Trophoblast cell (in vitro differentiated cells and primary cell): ENCODE data around the gene PUS3.

Experiments
- DNase-seq, 2 donors: peaks; one replicate each; pipeline ENCODE4 v3.0.0-alpha.2; 2016
- H2AFZ ChIP-seq: 2 replicates; pipeline ENCODE4 v1.6.1; 2013; ENCODE audit warnings: low read length, moderate library complexity, mild to moderate bottlenecking; ENCODE audit not compliant: insufficient read depth, poor library complexity
- H2AK5ac ChIP-seq: 2 replicates; pipeline ENCODE4 v1.6.1; 2013; ENCODE audit warnings: mild to moderate bottlenecking, low read length
- H2BK120ac ChIP-seq: 2 replicates; pipeline ENCODE4 v1.6.1; 2013; ENCODE audit warnings: low read length, mild to moderate bottlenecking, moderate library complexity; ENCODE audit not compliant: insufficient read depth, poor library complexity
- H2BK12ac ChIP-seq: 2 replicates; pipeline ENCODE4 v1.6.1; 2013; ENCODE audit warnings: mild to moderate bottlenecking, low read length, moderate library complexity
- H2BK5ac ChIP-seq: 2 replicates; pipeline ENCODE4 v1.6.1; 2013; ENCODE audit warnings: low read length, low read depth, moderate library complexity, mild to moderate bottlenecking; ENCODE audit not compliant: poor library complexity
- H3K14ac ChIP-seq: 2 replicates; pipeline ENCODE4 v1.6.1; 2013; ENCODE audit warnings: mild to moderate bottlenecking, low read length
- H3K18ac ChIP-seq: 2 replicates; pipeline ENCODE4 v1.6.1; 2013; ENCODE audit warnings: mild to moderate bottlenecking, low read length
- H3K23ac ChIP-seq: 2 replicates; pipeline ENCODE4 v1.6.1; 2013; ENCODE audit warnings: low read length
- H3K27ac ChIP-seq: 2 replicates; pipeline ENCODE4 v1.5.1; 2013; ENCODE audit warnings: low read depth, mild to moderate bottlenecking, inconsistent platforms, low read length, moderate library complexity
- H3K27me3 ChIP-seq: 2 replicates; pipeline ENCODE4 v1.6.1; 2013; ENCODE audit warnings: inconsistent platforms, mild to moderate bottlenecking, low read length, moderate library complexity; ENCODE audit not compliant: insufficient read depth
- H3K36me3 ChIP-seq, 2 experiments: 1 replicate in 1 of 2; 2 replicates in 1 of 2; pipeline ENCODE4 v1.6.1; 2013; ENCODE audit warnings: low read length in 2 of 2, mild to moderate bottlenecking in 2 of 2, moderate library complexity in 1 of 2; ENCODE audit not compliant: insufficient read depth in 2 of 2, control insufficient read depth in 1 of 2
- H3K4ac ChIP-seq: 2 replicates; pipeline ENCODE4 v1.6.1; 2013; ENCODE audit warnings: low read depth, mild to moderate bottlenecking, low read length, moderate library complexity
- H3K4me1 ChIP-seq, 2 experiments: 1 replicate in 1 of 2; 2 replicates in 1 of 2; pipeline ENCODE4 v1.6.1; 2013; ENCODE audit warnings: low read length in 2 of 2, mild to moderate bottlenecking in 2 of 2, moderate library complexity in 1 of 2; ENCODE audit not compliant: insufficient read depth in 2 of 2, control insufficient read depth in 1 of 2
- H3K4me2 ChIP-seq: 2 replicates; pipeline ENCODE4 v1.6.1; 2013; ENCODE audit warnings: inconsistent platforms, mild to moderate bottlenecking, low read length, moderate library complexity
- H3K4me3 ChIP-seq: 2 replicates; pipeline ENCODE4 v1.5.1; 2013; ENCODE audit warnings: mild to moderate bottlenecking, low read depth, low read length, inconsistent platforms
- H3K79me1 ChIP-seq: one replicate; pipeline ENCODE4 v1.6.1; 2013; ENCODE audit warnings: low read length
- H3K79me2 ChIP-seq: 2 replicates; pipeline ENCODE4 v1.6.1; 2013; ENCODE audit warnings: low read length, mild to moderate bottlenecking; ENCODE audit not compliant: control insufficient read depth, insufficient read depth, poor library complexity
- H3K9ac ChIP-seq: 2 replicates; pipeline ENCODE4 v1.6.1; 2013; ENCODE audit warnings: mild to moderate bottlenecking, low read length
- H3K9me3 ChIP-seq: 2 replicates; pipeline ENCODE4 v1.6.1; 2013; ENCODE audit warnings: low read depth, mild to moderate bottlenecking, control low read depth, inconsistent platforms, low read length; ENCODE audit not compliant: insufficient read depth
- H4K12ac ChIP-seq: 2 replicates; pipeline ENCODE4 v1.6.1; 2013; ENCODE audit warnings: low read depth, mild to moderate bottlenecking, low read length, moderate library complexity
- H4K8ac ChIP-seq: 2 replicates; pipeline ENCODE4 v1.6.1; 2013; ENCODE audit warnings: low read depth, mild to moderate bottlenecking, low read length, moderate library complexity
- H4K91ac ChIP-seq: one replicate; pipeline ENCODE4 v1.6.1; 2013; ENCODE audit warnings: low read depth, mild to moderate bottlenecking, low read length, moderate library complexity
- WGBS: extraction: QIAGEN DNeasy Blood & Tissue Kit; methylation state at CpG from one replicate; pipeline ENCODE4 v1.1.7; 2013; ENCODE audit warnings: missing lambda C conversion rate; ENCODE audit not compliant: insufficient read length, insufficient coverage; ENCODE audit errors: extremely low coverage; 5-methylcytosine and 5-hydroxymethylcytosine counted together

PUS3 gene

GRCh38 chr11:125940145-125940544 lies 37.1 kb upstream of the PUS3 start:
- H4K8ac ChIP-seq = no peak overlapping the region
- H2AK5ac ChIP-seq = no peak overlapping the region
- no peak overlapping the region for H3K23ac ChIP-seq
- H3K4me2 ChIP-seq = no peak overlapping the region
- H3K79me1 ChIP-seq = no peaks in the 10 kb centered on the region
- H3K14ac ChIP-seq = no peak overlapping the region
- no peak overlapping the region for H3K4ac ChIP-seq
- no peak overlapping the region for H3K18ac ChIP-seq
- no peak for DNase-seq
- no peaks in the 10 kb centered on the region for H3K9me3 ChIP-seq
- no peaks in the 10 kb centered on the region for H3K79me2 ChIP-seq
- no peak overlapping the region for H2AFZ ChIP-seq
- H2BK5ac ChIP-seq = no peak overlapping the region
- H3K27ac ChIP-seq = no peak overlapping the region
- H3K4me3 ChIP-seq = no peak overlapping the region
- H3K4me1 ChIP-seq = peaks cover 8 to 11% of the 10 kb centered on the region in 2 experiments
- peak overlapping the region; percentile 19 for H3K9ac ChIP-seq
- H3K36me3 ChIP-seq = no peaks in the 10 kb centered on the region
- H4K91ac ChIP-seq = no peak overlapping the region
- no CpG with 5 or more reads among the region's 4 CpGs for WGBS
- no peaks in the 10 kb centered on the region for H3K27me3 ChIP-seq
- no peak overlapping the region for H2BK12ac ChIP-seq
- H4K12ac ChIP-seq = no peak overlapping the region
- H2BK120ac ChIP-seq = no peak overlapping the region

GRCh38 chr11:125939081-125939521 lies 36.1 kb upstream of the PUS3 start:
- no peak overlapping the region for H4K8ac ChIP-seq
- peaks cover 8 to 11% of the 10 kb centered on the region in 2 experiments for H3K4me1 ChIP-seq
- no peak overlapping the region for H2BK5ac ChIP-seq
- no peak overlapping the region for H2BK120ac ChIP-seq
- no peak overlapping the region for H3K23ac ChIP-seq
- no CpG with 5 or more reads among the region's 4 CpGs for WGBS
- no peaks in the 10 kb centered on the region for H3K36me3 ChIP-seq
- no peaks in the 10 kb centered on the region for H3K9me3 ChIP-seq
- no peak overlapping the region for H3K27ac ChIP-seq
- no peak for DNase-seq
- H4K12ac ChIP-seq = no peak overlapping the region
- no peak overlapping the region for H3K18ac ChIP-seq
- H2BK12ac ChIP-seq = no peak overlapping the region
- no peaks in the 10 kb centered on the region for H3K79me1 ChIP-seq
- no peak overlapping the region for H3K4me3 ChIP-seq
- H3K4ac ChIP-seq = no peak overlapping the region
- H3K9ac ChIP-seq = no peak overlapping the region
- H3K14ac ChIP-seq = no peak overlapping the region
- H3K4me2 ChIP-seq = no peak overlapping the region
- H3K79me2 ChIP-seq = no peaks in the 10 kb centered on the region
- no peak overlapping the region for H2AFZ ChIP-seq
- no peaks in the 10 kb centered on the region for H3K27me3 ChIP-seq
- H2AK5ac ChIP-seq = no peak overlapping the region
- H4K91ac ChIP-seq = no peak overlapping the region

- no peak overlapping the region for H3K27ac ChIP-seq
- no peak overlapping the region for H3K4me2 ChIP-seq
- H3K23ac ChIP-seq = no peak overlapping the region
- H3K9me3 ChIP-seq = no peaks in the 10 kb centered on the region
- H2AFZ ChIP-seq = peak overlapping the region; percentile 64
- peaks cover 6 to 8% of the 10 kb centered on the region in 2 experiments for H3K4me1 ChIP-seq
- no peak overlapping the region for H4K12ac ChIP-seq
- H4K8ac ChIP-seq = peak overlapping the region; percentile 42
- H2BK12ac ChIP-seq = no peak overlapping the region
- no peak overlapping the region for H3K18ac ChIP-seq
- no peak overlapping the region for H3K4ac ChIP-seq
- H3K36me3 ChIP-seq = no peaks in the 10 kb centered on the region
- H3K79me2 ChIP-seq = no peaks in the 10 kb centered on the region
- H3K79me1 ChIP-seq = no peaks in the 10 kb centered on the region
- no peak overlapping the region for H2AK5ac ChIP-seq
- H4K91ac ChIP-seq = no peak overlapping the region
- H2BK5ac ChIP-seq = no peak overlapping the region
- no peaks in the 10 kb centered on the region for H3K27me3 ChIP-seq
- no peak overlapping the region for H3K4me3 ChIP-seq
- H3K9ac ChIP-seq = no peak overlapping the region
- no peak for DNase-seq
- no peak overlapping the region for H2BK120ac ChIP-seq
- H3K14ac ChIP-seq = no peak overlapping the region
- no CpG with 5 or more reads among the region's 5 CpGs for WGBS
Observed at GRCh38 chr11:125938418-125938817, 35.4 kb upstream of the PUS3 start.

GRCh38 chr11:125935618-125936199 lies 32.7 kb upstream of the PUS3 start:
- Histone ChIP-seq H3K4me1 (peaks cover 2 to 5% of the 10 kb centered on the region in 2 experiments), H3K79me1 (no peaks in the 10 kb centered on the region), H2AFZ (no peak overlapping the region), H4K91ac (no peak overlapping the region), H4K8ac (no peak overlapping the region), H3K4ac (no peak overlapping the region), H3K4me3 (no peak overlapping the region), H3K18ac (no peak overlapping the region), H3K27ac (no peak overlapping the region), H3K4me2 (no peak overlapping the region), H3K9me3 (no peaks in the 10 kb centered on the region), H3K9ac (no peak overlapping the region), H3K23ac (no peak overlapping the region), H3K36me3 (no peaks in the 10 kb centered on the region), H2AK5ac (no peak overlapping the region), H3K79me2 (no peaks in the 10 kb centered on the region), H4K12ac (no peak overlapping the region), H2BK12ac (no peak overlapping the region), H3K27me3 (no peaks in the 10 kb centered on the region), H2BK5ac (no peak overlapping the region), H2BK120ac (no peak overlapping the region), H3K14ac (no peak overlapping the region)
- no CpG with 5 or more reads among the region's 12 CpGs for WGBS
- no peak for DNase-seq
